ENCODE results near the gene ZNF407.

The ZNF407 gene

GRCh38 chr18:74617486-74617885, 19.8 kb downstream of the ZNF407 start (continued):
- TF ChIP-seq, protein P1, sequence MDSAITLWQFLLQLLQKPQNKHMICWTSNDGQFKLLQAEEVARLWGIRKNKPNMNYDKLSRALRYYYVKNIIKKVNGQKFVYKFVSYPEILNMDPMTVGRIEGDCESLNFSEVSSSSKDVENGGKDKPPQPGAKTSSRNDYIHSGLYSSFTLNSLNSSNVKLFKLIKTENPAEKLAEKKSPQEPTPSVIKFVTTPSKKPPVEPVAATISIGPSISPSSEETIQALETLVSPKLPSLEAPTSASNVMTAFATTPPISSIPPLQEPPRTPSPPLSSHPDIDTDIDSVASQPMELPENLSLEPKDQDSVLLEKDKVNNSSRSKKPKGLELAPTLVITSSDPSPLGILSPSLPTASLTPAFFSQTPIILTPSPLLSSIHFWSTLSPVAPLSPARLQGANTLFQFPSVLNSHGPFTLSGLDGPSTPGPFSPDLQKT (IDR thresholded peaks at IDR 0.05; ENCODE audit: borderline replicate concordance, low read depth, low read length), result no peak
- TF ChIP-seq ZNF580 (tag by site-specific recombination; IDR thresholded peaks at IDR 0.05) (no peak), ZNF391 (tag by site-specific recombination; IDR thresholded peaks at IDR 0.05; ENCODE audit: borderline replicate concordance, low read depth) (no peak), ZNF560 (tag by site-specific recombination; IDR thresholded peaks at IDR 0.05; ENCODE audit: borderline replicate concordance) (no peak), ZNF335 (tag by site-specific recombination; conservative IDR thresholded peaks at IDR 0.05) (no peak)

DNA sequence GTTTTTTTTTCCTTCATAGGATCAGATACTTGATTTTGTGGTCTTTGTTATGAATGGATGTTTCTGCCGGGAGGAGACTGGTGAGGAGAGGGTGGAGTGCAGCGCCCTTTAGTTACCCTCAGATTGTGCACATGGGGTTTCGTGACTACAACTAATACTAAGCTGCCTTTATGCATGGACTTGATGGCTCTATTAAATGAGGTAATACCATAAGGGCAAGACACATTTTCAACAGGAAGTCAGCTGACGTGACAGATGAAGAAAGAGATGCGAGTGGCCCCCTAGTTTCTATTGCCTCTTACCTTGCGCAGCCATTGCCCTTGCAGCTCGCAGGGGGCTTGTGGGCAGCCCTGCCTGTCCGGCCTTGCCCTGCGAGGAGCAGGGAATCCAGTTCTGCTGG, 24.4 kb downstream of the ZNF407 start:
- Histone ChIP-seq H3K9me3 (ENCODE audit: control insufficient read depth, insufficient read depth, low read depth, low read length) (no peaks in the 10 kb centered on the region), H3K4me1 (ENCODE audit: control insufficient read depth, insufficient read depth, low read length) (no peaks in the 10 kb centered on the region; the same call in 1 of the 2 replicates), H3K4me3 (ENCODE audit: low read depth, low read length) (no peak overlapping the region), H3K36me3 (ENCODE audit: control insufficient read depth in 2 of 2, insufficient read depth in 1 of 2, low read length in 2 of 2) (peaks cover 0 to under 1% of the 10 kb centered on the region in 2 experiments; a peak in 1 of 3 replicates), H3K27ac (ENCODE audit: extremely low read depth, low read depth, low read length) (no peak overlapping the region)
- CTCF ChIA-PET, result no interaction called here
- POLR2A ChIA-PET, result no interaction called here
- no peak for TF ChIP-seq ZNF660 (tag by site-specific recombination; IDR thresholded peaks at IDR 0.05)
- TF ChIP-seq ZNF146 (tag by site-specific recombination; IDR thresholded peaks at IDR 0.05), result no peak
- TF ChIP-seq ZNF366 (tag by site-specific recombination; conservative IDR thresholded peaks at IDR 0.05), result no peak
- TF ChIP-seq HOXA7 (CRISPR knock-in tag; IDR thresholded peaks at IDR 0.05; ENCODE audit: borderline replicate concordance), result no peak
- no peak for TF ChIP-seq ZNF23 (tag by site-specific recombination; IDR thresholded peaks at IDR 0.05; ENCODE audit: borderline replicate concordance)
- TF ChIP-seq ZBTB48 (tag by site-specific recombination; IDR thresholded peaks at IDR 0.05), result no peak
- TF ChIP-seq ZSCAN16 (tag by site-specific recombination; IDR thresholded peaks at IDR 0.05), result no peak
- TF ChIP-seq, protein P2, sequence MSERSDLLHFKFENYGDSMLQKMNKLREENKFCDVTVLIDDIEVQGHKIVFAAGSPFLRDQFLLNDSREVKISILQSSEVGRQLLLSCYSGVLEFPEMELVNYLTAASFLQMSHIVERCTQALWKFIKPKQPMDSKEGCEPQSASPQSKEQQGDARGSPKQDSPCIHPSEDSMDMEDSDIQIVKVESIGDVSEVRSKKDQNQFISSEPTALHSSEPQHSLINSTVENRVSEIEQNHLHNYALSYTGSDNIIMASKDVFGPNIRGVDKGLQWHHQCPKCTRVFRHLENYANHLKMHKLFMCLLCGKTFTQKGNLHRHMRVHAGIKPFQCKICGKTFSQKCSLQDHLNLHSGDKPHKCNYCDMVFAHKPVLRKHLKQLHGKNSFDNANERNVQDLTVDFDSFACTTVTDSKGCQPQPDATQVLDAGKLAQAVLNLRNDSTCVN (tag by site-specific recombination; optimal IDR thresholded peaks at IDR 0.05), result no peak
- TF ChIP-seq SCRT2 (tag by site-specific recombination; IDR thresholded peaks at IDR 0.05), result no peak
- TF ChIP-seq ZNF169 (tag by site-specific recombination; IDR thresholded peaks at IDR 0.05), result no peak
- TF ChIP-seq ZNF133 (tag by site-specific recombination; IDR thresholded peaks at IDR 0.05), result no peak
- TF ChIP-seq PRDM1 (tag by site-specific recombination; IDR thresholded peaks at IDR 0.05), result no peak
- no peak for TF ChIP-seq ZNF354C (tag by site-specific recombination; IDR thresholded peaks at IDR 0.05; ENCODE audit: borderline replicate concordance, low read depth)
- no peak for TF ChIP-seq ZFP69B (tag by site-specific recombination; IDR thresholded peaks at IDR 0.05)
- TF ChIP-seq ZFP37 (tag by site-specific recombination; IDR thresholded peaks at IDR 0.05), result no peak

GRCh38 chr18:74623047-74623816, 25.6 kb downstream of the ZNF407 start:
- Histone ChIP-seq H3K9me3 (ENCODE audit: control insufficient read depth, insufficient read depth, low read depth, low read length) (no peaks in the 10 kb centered on the region), H3K4me1 (ENCODE audit: control insufficient read depth, insufficient read depth, low read length) (no peaks in the 10 kb centered on the region; the same call in 1 of the 2 replicates), H3K4me3 (ENCODE audit: low read depth, low read length) (no peak overlapping the region), H3K36me3 (ENCODE audit: control insufficient read depth in 2 of 2, insufficient read depth in 1 of 2, low read length in 2 of 2) (no peaks in the 10 kb centered on the region), H3K27ac (ENCODE audit: extremely low read depth, low read depth, low read length) (no peak overlapping the region)
- POLR2A ChIA-PET, result no interaction called here
- TF ChIP-seq ZNF639 (tag by site-specific recombination; IDR thresholded peaks at IDR 0.05) (no peak), ZNF654 (tag by site-specific recombination; IDR thresholded peaks at IDR 0.05; ENCODE audit: low read depth) (peak; percentile 16), ZSCAN4 (tag by site-specific recombination; IDR thresholded peaks at IDR 0.05) (peak; percentile 43), HIC1 (tag by site-specific recombination; IDR thresholded peaks at IDR 0.05) (no peak), GLIS1 (tag by site-specific recombination; IDR thresholded peaks at IDR 0.05) (no peak), PRDM1 (tag by site-specific recombination; IDR thresholded peaks at IDR 0.05) (peak; percentile 73)
- CTCF ChIA-PET, result interaction anchor here (0.6 to 1.7 kb wide), 6 partner anchors 9 to 1632 kb away, joined by 3 to 6 read pairs (median 3); no protein-coding TSS in a partner anchor

Measured in HEK293 (cell line).